Measurements from ENCODE around the gene ARMC6.
"Not testable (repeated sequence)": the region's sequence is repeated elsewhere in the genome, so short reads cannot be mapped to it uniquely, and the experiment has no call there.

ARMC6 gene

GRCh38 chr19:19023376-19023775 lies 10.0 kb upstream of the ARMC6 start:
- DNase-seq = not testable (repeated sequence)

- DNase-seq = no peak
Observed at GRCh38 chr19:19025861-19026260, 7.5 kb upstream of the ARMC6 start.

GRCh38 chr19:19026299-19026971 lies 7.0 kb upstream of the ARMC6 start:
- no peak for DNase-seq

- no peak for DNase-seq
Observed at GRCh38 chr19:19027228-19027627, 6.2 kb upstream of the ARMC6 start.

- DNase-seq = no peak
Observed at GRCh38 chr19:19028526-19028925, 4.9 kb upstream of the ARMC6 start.

- DNase-seq = no peak
Observed at GRCh38 chr19:19031891-19032290, 1.5 kb upstream of the ARMC6 start.

GRCh38 chr19:19032420-19033175 lies 805 bp upstream of the ARMC6 start:
- peak; percentile 87 for DNase-seq

GRCh38 chr19:19033176-19033425 lies 302 bp upstream of the ARMC6 start:
- DNase-seq = no peak

GRCh38 chr19:19034204-19034624 lies 811 bp downstream of the ARMC6 start:
- DNase-seq = peak; percentile 53

- no peak for DNase-seq
Observed at GRCh38 chr19:19039901-19040300, 6.5 kb downstream of the ARMC6 start.

GRCh38 chr19:19040417-19040816 lies 7.0 kb downstream of the ARMC6 start:
- no peak for DNase-seq

- DNase-seq = no peak
Observed at GRCh38 chr19:19042732-19043280, 9.4 kb downstream of the ARMC6 start.

GRCh38 chr19:19043481-19043880 lies 10.1 kb downstream of the ARMC6 start:
- no peak for DNase-seq

- DNase-seq = no peak
Observed at GRCh38 chr19:19043881-19044280, 10.5 kb downstream of the ARMC6 start.

- DNase-seq = no peak
Observed at GRCh38 chr19:19049406-19049805, 16.0 kb downstream of the ARMC6 start.

GRCh38 chr19:19050104-19050503 lies 16.7 kb downstream of the ARMC6 start:
- DNase-seq = no peak

- no peak for DNase-seq
Observed at GRCh38 chr19:19050731-19051130, 17.3 kb downstream of the ARMC6 start.

GRCh38 chr19:19051478-19052213 lies 18.2 kb downstream of the ARMC6 start:
- no peak for DNase-seq

GRCh38 chr19:19052921-19053320 lies 19.5 kb downstream of the ARMC6 start:
- DNase-seq = no peak

GRCh38 chr19:19053508-19054314 lies 20.3 kb downstream of the ARMC6 start:
- DNase-seq = no peak

GRCh38 chr19:19054315-19054938 lies 21.0 kb downstream of the ARMC6 start:
- DNase-seq = no peak

GRCh38 chr19:19054939-19055440 lies 21.6 kb downstream of the ARMC6 start:
- DNase-seq = no peak

Measured in NCI-H1048 (cell line).